ENCODE data around the gene TERT.

TERT gene

DNA sequence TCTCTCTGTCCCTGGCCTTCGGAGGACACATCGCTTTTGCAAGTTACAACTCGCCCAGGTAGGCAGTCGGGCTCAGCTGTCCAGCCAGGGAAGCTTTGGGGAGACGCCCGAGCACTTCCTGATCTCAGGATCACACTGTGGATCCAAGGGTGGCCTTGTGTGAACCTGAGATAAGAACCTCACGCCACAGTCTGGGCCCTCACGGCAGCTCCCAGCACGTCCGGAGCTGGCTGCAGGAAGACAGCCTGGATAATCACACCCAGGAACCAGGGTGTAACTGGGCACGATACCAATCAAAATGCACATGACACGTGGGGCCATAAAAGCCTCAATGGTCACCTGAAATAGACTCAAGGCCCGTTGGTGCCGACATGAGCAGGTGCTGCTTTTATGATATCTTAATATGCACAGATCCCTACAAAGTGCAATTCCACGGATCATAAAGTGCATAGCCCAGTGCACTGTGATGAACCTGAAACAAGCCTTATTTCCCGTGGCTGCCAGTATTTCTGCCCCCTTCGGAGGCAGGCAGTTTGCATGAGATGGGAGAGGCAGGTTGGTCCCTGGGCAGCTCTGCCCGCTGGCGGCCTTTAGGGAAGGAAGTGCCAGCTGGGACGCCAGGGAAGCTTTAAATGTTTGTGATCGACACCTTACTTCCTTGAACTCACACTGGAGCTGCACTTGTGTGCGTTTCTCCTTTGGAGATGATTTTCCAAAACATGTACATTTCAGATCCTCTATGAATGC lies 55.2 kb downstream of the TERT start:
- H3K27ac ChIP-seq (ENCODE audit: extremely low read depth, low read depth, low read length) = no peak overlapping the region
- no peaks in the 10 kb centered on the region for H3K36me3 ChIP-seq (ENCODE audit: control insufficient read depth in 2 of 2, insufficient read depth in 1 of 2, low read length in 2 of 2)
- CTCF ChIA-PET = interaction anchor here (0.7 kb wide), 1 partner anchor 15 kb away, joined by 3 read pairs; the partner anchor contains the start of gene SLC6A18
- POLR2A ChIA-PET = no interaction called here
- no peaks in the 10 kb centered on the region for H3K4me1 ChIP-seq (ENCODE audit: control insufficient read depth, insufficient read depth, low read length)
- H3K4me3 ChIP-seq (ENCODE audit: low read depth, low read length) = no peak overlapping the region
- TF ChIP-seq KLF1 (tag by site-specific recombination; IDR thresholded peaks at IDR 0.05) (0 out of 2 replicates have a peak, but pooled peaks have one; percentile 23), ZIC2 (tag by site-specific recombination; IDR thresholded peaks at IDR 0.05) (0 out of 2 replicates have a peak, but pooled peaks have one; percentile 12), SETDB1 (IDR thresholded peaks at IDR 0.05; ENCODE audit: insufficient read length, low read length) (no peak)
- H3K9me3 ChIP-seq (ENCODE audit: control insufficient read depth, insufficient read depth, low read depth, low read length) = no peaks in the 10 kb centered on the region

DNA sequence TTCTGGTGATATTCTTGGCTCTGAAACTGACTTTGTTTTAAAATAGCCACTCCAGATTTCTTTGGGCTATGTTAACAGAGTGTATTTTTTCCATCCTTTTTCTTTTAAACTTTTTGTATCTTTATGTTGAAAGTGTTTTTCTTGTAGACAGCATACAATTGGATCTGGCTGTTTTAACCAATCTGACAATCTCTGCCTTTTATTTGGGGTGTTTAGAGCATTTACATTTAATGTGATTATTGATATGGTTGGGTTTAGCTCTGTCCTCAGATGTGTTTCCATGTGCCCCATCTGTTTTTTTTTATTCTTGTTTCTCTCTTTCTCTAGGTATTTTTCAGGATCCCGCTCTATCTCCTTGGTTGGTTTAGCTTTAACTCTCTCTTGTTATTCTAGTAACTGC lies 59.0 kb downstream of the TERT start:
- Histone ChIP-seq H3K4me3 (ENCODE audit: low read depth, low read length) (no peak overlapping the region), H3K27ac (ENCODE audit: extremely low read depth, low read depth, low read length) (no peak overlapping the region), H3K36me3 (ENCODE audit: control insufficient read depth in 2 of 2, insufficient read depth in 1 of 2, low read length in 2 of 2) (no peaks in the 10 kb centered on the region), H3K9me3 (ENCODE audit: control insufficient read depth, insufficient read depth, low read depth, low read length) (no peaks in the 10 kb centered on the region), H3K4me1 (ENCODE audit: control insufficient read depth, insufficient read depth, low read length) (no peaks in the 10 kb centered on the region)
- ChIA-PET POLR2A (no interaction called here), CTCF (interaction anchor here (0.9 to 1.5 kb wide), 3 partner anchors 45 to 68 kb away, joined by 3 to 5 read pairs (median 4); no protein-coding TSS in a partner anchor)
- TF ChIP-seq TRIM28 (IDR thresholded peaks at IDR 0.05; ENCODE audit: borderline replicate concordance, low read length) (peak; percentile 81; the same call in 1 of the 2 replicates), SETDB1 (IDR thresholded peaks at IDR 0.05; ENCODE audit: insufficient read length, low read length) (peak; percentile 92), ZEB2 (tag by site-specific recombination; IDR thresholded peaks at IDR 0.05) (no peak)

DNA sequence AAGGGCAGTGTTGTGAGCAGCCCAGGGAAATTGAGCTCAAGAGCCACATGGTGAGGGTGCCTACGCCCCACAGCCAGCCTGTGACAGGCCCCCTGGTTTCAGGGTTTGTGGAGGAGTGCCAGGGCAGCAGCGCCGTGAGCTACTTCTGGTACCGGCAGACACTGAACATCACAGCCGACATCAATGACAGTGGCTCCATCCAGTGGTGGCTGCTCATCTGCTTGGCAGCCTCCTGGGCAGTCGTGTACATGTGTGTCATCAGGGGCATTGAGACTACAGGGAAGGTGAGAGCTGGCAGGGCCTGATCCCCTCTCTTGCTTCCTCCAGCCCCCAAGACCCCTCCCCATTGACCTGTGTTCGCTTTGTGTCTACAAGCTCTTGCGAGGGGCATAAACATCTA lies 59.5 kb downstream of the TERT start:
- Histone ChIP-seq H3K4me1 (ENCODE audit: control insufficient read depth, insufficient read depth, low read length) (no peaks in the 10 kb centered on the region), H3K27ac (ENCODE audit: extremely low read depth, low read depth, low read length) (no peak overlapping the region), H3K36me3 (ENCODE audit: control insufficient read depth in 2 of 2, insufficient read depth in 1 of 2, low read length in 2 of 2) (no peaks in the 10 kb centered on the region), H3K4me3 (ENCODE audit: low read depth, low read length) (no peak overlapping the region), H3K9me3 (ENCODE audit: control insufficient read depth, insufficient read depth, low read depth, low read length) (no peaks in the 10 kb centered on the region)
- CTCF ChIA-PET = interaction anchor here (0.9 to 1.5 kb wide), 4 partner anchors 44 to 68 kb away, joined by 3 to 5 read pairs (median 4); no protein-coding TSS in a partner anchor
- TF ChIP-seq OVOL3 (tag by site-specific recombination; IDR thresholded peaks at IDR 0.05) (no peak), YY2 (tag by site-specific recombination; IDR thresholded peaks at IDR 0.05) (no peak), RBAK (tag by site-specific recombination; IDR thresholded peaks at IDR 0.05) (no peak), ZNF561 (tag by site-specific recombination; IDR thresholded peaks at IDR 0.05; ENCODE audit: borderline replicate concordance) (no peak), ZNF292 (tag by site-specific recombination; IDR thresholded peaks at IDR 0.05; ENCODE audit: borderline replicate concordance, low read depth) (no peak), ZNF138 (tag by site-specific recombination; IDR thresholded peaks at IDR 0.05; ENCODE audit: borderline replicate concordance) (no peak), ZNF112 (tag by site-specific recombination; IDR thresholded peaks at IDR 0.05) (no peak), ZNF701 (tag by site-specific recombination; IDR thresholded peaks at IDR 0.05) (no peak), ZNF670 (tag by site-specific recombination; IDR thresholded peaks at IDR 0.05; ENCODE audit: low read depth) (no peak), ZFP41 (tag by site-specific recombination; IDR thresholded peaks at IDR 0.05; ENCODE audit: borderline replicate concordance) (no peak), ZBTB48 (tag by site-specific recombination; IDR thresholded peaks at IDR 0.05) (no peak), ZNF37A (tag by site-specific recombination; IDR thresholded peaks at IDR 0.05) (no peak)
- TF ChIP-seq, protein P1, sequence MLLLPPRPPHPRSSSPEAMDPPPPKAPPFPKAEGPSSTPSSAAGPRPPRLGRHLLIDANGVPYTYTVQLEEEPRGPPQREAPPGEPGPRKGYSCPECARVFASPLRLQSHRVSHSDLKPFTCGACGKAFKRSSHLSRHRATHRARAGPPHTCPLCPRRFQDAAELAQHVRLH (tag by site-specific recombination; IDR thresholded peaks at IDR 0.05) = no peak
- TF ChIP-seq, protein P2, sequence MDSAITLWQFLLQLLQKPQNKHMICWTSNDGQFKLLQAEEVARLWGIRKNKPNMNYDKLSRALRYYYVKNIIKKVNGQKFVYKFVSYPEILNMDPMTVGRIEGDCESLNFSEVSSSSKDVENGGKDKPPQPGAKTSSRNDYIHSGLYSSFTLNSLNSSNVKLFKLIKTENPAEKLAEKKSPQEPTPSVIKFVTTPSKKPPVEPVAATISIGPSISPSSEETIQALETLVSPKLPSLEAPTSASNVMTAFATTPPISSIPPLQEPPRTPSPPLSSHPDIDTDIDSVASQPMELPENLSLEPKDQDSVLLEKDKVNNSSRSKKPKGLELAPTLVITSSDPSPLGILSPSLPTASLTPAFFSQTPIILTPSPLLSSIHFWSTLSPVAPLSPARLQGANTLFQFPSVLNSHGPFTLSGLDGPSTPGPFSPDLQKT (IDR thresholded peaks at IDR 0.05; ENCODE audit: borderline replicate concordance, low read depth, low read length) = no peak
- TF ChIP-seq, protein P3, sequence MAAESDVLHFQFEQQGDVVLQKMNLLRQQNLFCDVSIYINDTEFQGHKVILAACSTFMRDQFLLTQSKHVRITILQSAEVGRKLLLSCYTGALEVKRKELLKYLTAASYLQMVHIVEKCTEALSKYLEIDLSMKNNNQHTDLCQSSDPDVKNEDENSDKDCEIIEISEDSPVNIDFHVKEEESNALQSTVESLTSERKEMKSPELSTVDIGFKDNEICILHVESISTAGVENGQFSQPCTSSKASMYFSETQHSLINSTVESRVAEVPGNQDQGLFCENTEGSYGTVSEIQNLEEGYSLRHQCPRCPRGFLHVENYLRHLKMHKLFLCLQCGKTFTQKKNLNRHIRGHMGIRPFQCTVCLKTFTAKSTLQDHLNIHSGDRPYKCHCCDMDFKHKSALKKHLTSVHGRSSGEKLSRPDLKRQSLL (tag by site-specific recombination; IDR thresholded peaks at IDR 0.05) = no peak
- POLR2A ChIA-PET = no interaction called here
